ELR (cell line): ENCODE measurements around the gene CREB5.

Experiments
- DNase-seq: peaks from one replicate; pipeline ENCODE4 v3.0.0-alpha.2; 2015; ENCODE audit warnings: low read depth

The CREB5 gene

DNA sequence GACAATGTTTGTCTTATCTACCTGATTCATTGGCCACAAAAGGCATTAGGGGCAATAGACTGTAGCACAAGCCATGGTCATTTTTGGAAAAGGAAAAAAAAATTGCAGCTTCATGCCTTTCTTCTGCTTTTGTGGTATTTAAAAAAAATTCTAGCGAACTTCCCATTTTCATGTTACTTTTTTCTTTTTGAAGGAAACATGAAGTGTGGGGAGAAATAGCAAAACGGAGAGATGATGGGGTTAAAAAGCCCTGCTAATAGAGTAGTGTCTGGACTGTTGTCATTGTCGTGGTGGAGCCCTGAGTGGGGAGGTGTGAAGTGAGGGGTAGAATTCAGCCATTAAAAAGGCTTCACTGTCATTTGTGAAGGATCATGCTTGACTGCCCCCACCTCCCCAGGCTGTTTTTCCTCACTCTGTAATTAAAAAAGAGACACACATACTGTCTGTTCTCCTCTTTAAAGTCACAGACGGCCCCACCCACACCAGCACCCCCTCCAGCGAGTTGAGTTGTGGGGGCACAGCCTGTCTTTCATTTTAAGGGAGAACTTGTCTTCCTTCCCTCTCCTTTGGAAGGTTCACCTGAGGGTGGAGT lies 272.4 kb downstream of the CREB5 start:
- DNase-seq = no peak

DNA sequence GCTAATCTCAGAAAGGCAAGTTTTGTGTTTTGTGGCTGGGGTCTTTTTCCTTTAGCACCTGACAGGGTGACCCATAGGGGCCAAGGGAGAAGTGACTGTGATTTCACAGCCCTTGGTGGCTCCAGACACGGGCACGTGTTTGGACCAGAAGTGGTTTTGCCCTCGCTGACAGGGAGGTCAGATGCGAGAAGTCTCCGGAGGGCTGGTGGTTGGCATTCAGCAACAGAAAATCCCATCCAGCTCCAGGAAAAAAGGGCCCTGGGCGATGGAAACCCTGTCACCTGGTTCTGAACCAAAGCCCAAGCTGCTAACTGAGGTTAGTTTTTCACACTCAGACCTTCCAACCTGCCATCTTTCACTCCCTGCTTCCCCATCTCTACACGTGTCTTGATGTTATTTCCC lies 272.9 kb downstream of the CREB5 start:
- no peak for DNase-seq

DNA sequence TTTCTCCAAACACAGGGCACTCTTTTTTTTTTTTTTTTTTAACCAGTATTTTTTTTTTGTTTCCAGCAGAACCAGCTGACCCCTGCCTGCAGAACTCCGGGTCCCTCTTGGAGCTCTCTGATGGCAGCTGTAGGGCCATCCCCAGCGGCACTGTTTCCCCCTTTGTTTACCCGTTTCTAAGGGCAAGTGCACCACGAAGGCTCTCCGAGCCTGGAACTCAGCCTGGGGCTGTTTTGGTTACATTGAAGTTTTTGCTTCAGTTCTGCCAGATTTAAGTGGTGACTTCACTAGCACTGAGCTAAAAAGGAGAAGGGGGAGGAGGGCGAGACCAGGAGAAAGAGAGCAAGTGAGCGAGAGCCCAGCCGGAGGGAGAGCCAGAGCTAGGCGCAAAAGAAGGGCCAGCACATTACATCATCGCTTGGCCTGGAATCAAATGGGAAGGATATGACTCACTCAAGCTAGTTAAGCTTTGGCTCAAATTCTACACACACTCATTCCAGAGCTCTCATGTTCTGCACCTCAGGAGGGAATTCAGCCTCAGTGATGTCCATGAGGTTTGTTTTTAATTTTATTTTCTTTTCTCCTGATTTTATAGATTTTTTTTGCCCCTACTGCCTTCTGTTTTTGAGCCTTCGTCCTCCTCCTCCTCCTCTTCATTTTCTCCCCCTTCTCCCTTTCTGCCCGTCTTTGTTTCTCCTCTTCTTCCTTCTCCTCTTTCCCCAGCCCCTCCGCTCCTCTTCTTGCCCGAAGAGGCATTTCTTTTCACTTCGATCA lies 273.5 kb downstream of the CREB5 start:
- peak; percentile 98 for DNase-seq

DNA sequence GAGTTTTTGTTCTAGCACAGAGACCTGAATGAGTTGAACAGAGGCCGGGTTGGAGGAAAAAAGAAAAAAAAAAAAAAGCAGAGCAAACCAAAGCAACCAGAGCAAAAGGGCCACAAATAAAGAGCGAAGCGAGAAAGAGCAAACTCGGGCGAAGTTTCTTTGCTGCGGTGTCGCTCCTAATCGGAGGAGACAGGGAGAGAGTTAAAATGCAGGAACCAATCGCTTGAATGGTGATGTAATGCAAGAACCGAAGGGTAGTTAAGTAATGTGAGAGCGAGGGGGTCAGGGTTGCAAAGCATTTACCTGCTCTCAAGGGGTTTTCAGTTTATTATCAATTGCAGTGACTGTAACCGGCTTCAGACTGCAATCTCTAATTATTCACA lies 274.1 kb downstream of the CREB5 start:
- DNase-seq = peak; percentile 81

DNA sequence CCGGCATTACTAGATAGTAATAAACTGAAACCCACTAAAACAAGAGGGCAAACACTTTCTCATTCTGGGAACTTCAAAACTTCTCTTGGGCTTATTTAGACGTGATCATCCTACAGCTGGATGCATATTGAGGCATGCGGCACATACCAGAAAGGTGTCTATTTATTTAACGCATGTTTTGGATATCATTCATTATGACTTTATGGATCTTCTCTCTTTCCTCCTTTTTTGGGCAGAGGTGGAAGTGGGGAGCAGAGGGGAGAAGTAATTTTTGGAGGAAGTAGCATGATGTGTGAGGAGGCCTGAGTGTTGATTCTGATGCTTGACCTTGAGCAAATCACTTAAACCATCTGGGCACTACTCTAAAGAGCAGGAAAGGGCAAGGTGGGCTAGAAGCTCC lies 275.2 kb downstream of the CREB5 start:
- peak; percentile 15 for DNase-seq

DNA sequence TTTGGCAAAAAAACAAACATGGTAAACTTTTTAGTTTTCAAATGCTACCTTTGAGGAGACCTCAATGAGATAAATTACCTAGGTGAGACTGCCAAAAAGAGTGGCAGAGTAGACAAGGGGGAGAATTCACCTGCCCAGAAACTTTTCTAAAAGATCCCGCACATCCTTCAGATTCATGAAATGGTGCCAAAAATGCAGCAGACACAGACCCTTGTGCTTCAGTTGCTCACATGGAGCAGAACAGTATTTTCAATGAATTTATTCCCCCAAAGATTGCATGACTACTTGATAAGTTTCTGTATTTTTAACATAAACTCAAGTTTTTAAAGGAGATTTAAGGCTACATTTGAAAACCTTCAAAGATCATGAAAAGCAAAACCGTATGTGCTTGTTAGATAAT lies 275.9 kb downstream of the CREB5 start:
- no peak for DNase-seq

DNA sequence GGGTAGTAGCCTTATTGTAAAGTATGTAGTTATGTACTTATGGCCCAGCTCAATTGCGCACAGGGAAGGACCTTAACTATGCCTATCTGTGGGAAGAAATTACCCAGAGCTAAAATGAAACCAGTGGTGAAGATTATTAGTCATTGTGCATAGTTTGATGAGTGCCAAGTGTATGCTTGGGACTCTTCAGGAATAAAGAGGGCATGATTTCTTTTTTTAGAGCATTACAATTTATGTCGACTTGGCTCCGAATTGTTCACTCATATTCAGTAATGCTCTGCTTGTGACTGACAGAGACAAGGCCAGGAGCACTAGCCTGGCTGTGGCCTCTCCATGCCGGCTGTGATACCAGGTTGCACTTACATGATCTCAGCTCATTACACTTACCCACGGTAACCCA lies 276.3 kb downstream of the CREB5 start:
- DNase-seq = peak; percentile 36

DNA sequence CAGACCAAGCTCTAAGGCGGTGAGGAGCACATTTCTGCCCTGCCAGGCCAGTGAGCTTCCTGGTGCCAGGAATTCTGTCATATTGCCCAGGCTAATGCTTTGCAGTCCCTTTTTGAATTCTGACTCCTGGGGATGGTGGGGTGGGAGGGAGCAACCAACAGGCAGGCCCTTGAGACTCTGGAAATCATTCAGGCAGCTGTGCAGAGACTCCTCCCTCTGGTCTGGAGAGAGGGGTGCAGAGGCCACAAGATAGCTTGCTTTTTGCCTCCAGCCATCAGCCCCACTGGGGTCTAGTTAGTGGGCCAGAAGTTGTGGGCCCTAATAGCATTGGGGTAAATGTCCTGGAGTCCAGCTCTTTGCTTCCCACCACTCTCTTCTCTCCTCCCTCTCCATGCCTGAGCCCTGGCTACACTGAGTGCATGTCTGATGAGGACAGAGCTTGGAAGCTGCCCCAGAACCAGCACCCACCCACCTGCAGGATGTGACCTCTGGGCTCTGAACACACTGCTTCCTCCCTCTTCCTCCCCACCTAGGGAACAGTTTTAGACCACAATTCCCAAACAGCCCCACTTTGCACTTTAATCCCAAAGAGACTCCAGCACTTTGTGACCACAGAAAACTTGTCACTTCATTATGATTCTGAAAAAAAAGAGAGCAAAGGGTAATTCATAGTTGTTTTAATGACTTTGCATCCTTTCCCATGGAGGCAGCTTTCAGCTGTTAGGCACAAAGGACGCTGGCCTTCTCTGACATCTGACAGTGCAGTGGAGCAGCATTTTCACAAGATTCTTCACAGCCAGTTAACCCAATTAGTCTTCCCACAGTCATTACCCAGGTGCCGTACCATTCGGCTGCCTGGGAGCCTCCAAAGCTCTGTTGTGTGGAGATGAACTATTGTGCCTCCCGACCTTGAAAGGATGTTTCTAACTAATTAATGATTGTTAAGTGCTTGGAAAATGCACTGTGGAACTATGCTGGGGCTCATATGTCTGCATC lies 283.3 kb downstream of the CREB5 start:
- DNase-seq = no peak

DNA sequence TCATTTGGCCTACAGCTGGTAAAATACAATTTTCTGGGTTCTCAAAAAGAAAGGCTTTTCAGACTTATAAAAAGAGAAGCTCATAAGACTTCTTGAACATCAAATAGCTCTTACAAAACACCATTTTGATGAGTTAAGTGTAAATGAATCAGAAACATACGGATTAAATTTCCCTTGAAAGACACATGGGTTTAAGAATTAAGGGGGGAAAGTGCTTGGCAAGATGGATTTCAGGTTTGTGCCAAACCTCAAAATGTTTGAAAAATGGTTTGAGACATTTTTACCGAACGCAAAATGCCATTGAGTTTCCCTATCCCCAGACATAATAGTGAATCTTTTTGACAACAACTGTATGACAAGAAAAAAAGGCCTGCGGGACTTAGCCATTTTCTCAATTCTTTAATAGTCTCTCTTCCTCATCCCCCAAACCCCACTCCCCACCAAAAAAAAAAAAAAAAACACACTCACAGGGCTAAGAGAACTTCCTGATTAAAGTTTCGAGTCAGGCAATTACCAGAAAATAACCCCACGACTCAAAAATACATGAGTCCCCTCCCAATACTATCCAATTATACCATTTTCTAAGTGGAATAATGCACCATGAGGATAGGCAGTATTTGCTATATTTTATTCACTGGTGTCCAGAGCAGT lies 285.7 kb downstream of the CREB5 start:
- no peak for DNase-seq

DNA sequence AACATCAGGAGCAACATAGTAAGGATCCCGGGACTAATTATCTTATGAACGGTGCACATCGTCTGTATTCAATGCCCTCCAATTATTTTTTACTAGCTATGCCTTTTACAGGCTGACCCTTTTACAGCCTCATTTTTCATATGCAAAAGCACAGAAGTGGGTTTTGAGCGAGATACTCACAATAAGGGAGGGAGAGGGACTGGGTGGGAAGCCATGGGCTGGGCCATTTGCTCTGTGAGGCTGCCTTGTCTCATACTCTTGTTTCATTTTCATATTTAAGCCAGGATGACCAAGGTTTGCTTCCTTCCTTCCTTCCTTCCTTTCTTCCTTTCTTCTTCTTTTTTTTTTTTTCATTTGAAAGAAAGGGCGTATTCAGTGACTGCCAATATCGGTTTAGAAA lies 286.5 kb downstream of the CREB5 start:
- no peak for DNase-seq

DNA sequence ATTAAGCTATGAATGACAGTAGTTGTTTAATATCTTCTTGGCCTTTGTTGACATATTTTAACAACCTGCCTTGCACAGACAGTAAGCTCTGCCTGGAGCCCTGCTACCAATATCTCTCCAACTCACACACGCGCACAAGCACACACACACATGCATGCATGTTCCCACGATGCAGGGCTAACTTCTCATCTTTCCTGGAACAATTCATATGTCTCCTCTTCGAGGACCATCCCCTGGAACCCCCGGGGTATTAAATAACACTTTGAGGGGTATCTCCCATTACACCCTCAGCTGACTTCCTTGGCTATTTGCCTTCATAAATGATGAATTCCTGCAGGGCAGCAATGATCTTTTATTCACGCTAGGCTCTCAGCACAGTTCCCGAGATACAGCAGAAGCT lies 287.8 kb downstream of the CREB5 start:
- DNase-seq = no peak

DNA sequence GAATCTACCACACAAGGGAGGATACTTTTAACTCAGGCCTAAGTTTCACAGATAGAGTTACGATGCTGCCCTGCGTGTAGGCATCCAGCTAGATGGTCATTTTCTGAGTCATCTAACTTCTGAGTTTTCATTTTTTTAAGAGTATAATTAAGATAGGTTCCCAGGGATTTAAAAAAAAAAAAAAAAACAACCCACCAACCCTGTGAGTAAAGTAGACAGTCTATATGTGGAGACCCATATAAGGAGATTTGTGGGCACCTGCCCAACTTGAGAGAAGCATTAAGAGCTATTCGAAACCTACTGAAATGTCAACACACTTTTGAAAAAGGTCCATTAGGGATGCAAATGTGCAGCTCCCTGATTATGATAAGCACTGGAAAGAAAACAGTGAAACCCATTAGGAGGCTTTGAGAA lies 288.5 kb downstream of the CREB5 start:
- no peak for DNase-seq

DNA sequence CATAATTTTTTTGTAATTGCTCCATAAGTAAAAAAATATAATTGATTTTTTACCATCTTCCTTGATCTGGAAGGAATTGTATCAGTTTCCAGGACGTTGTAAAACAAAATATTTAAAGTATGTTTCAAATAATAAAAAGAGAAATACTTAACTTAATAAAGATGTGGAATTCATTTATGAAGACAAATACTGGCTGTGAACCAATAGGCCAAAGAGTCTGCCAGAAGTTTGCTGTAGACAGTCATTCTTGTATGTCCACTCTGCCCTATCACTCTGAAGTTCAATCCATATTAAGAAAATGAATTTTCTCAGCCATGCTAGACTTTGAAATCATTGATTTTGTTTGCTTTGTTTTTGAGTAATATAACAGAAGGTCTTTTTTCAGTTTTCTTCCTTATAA lies 289.4 kb downstream of the CREB5 start:
- no peak for DNase-seq

DNA sequence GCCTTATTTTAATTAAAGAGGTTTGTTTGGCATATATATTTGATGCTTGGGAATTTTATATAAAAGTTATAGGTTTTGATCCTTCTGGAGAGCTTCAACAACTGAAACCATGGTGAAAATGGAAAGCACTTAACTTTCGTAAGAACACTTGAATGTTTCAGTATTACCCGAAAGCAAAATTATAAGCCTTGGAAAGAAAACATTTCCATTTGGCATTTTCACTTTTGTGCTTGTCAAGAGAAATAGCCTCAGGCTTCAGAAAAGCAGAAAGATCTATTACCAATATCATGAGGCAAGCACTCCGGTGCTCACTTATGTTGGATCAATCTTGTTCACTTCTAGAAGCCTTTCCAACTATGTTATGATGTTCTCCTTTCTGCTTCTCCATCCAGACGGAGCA lies 289.9 kb downstream of the CREB5 start:
- no peak for DNase-seq

DNA sequence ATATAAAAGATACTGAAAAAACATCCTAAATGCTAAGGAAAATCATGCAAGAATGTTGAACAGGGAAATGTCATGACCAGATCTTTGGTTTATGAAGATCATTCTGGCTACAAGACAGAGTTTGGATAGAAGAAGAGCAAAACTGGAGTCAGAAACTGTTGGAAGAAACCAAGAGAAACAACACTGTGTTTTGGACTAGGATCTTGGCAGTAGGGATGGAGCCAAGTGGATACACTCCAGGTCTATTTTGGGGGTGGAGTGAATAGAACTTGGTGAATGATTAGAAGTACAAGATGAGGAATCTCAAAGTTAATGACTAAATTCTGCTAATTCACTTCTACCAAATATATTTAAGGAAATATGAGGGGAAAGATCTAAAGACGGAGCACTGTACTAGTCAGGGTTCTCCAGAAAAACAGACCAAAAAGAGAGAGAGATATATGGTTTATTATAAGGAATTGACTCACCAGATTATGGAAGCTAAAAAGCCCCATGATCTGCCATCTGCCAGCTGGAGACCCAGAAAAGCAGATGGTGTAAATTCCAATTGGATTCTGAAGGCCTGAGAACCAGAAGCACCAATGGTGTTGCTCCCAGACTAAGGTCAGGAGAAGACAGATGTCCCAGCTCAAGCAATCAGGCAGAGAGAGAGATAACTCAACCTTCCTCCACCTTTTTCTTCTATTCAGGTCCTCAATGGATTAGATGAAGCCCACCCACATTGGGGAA lies 290.9 kb downstream of the CREB5 start:
- DNase-seq = no peak

DNA sequence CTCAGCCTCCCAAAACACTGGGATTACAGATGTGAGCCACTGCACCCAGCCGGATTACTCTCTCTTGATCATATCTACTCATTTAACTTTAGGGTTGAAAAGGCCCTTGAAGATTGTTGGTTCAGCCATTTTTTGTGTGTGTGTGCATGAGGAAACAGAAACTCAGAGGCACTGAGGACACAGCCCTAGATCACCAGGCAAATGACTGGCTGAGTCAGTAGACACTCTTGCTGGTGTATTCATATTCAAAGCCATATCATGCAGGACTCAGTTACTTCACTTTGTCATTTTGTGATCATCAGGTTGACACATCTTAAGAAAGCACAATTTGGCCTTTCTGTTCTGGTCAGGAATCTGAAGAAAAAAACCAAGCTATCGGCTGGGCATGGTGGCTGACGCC lies 292.4 kb downstream of the CREB5 start:
- no peak for DNase-seq

DNA sequence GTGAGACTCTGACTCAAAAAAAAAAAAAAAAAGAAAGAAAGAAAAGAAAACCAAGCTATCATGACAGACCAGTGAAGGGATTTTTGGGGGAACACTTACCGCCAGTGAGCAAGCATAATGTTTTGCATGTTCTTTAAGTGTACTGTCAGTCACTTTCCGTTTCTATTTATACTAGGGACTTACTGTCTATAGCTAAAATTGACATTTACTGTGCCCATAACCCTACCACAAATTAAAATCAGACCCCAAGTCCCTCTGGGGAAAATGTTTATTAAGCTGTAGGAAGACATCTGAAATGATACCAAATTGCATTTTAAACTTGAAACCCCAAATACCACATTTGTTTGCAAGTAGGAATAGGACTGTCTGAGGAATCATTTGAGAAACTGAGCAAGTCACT lies 293.0 kb downstream of the CREB5 start:
- no peak for DNase-seq

DNA sequence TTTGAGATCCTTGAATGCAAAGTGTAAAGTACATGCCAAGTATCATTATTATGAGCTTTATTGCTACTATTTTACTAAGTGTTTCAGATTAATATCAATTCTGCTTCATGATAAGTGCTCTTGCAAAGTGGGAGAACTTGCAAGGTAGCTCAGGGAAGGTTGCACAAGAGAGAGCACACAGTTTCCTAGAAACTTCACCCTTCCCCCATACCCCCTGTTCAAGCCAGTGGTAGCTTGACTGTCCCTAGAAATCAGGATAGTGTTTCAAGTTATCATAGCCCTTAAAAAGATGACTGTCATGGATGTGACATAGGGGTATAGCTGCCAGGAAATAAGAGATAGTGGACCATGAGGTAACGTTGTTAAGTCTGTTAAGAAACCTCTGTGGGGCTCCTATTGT lies 294.3 kb downstream of the CREB5 start:
- no peak for DNase-seq

DNA sequence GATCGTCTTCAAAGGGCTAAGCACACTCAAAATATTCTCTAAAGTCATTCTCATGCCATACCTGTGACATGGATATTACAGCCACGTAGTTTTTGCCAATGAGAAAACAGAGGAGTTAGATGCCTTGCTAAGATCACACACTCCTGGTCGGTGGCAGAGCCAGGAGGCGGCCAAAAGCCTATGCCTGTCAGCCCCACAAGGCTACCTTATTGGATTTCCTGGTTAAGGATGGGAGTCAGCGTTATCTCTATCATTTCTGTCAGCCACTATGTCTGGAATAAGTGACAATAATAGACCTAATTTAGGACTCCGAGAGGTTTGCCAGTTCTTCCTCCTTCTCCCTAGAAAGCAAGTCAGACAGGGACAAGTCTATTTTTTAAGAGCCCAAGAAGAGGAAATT lies 295.0 kb downstream of the CREB5 start:
- DNase-seq = no peak

DNA sequence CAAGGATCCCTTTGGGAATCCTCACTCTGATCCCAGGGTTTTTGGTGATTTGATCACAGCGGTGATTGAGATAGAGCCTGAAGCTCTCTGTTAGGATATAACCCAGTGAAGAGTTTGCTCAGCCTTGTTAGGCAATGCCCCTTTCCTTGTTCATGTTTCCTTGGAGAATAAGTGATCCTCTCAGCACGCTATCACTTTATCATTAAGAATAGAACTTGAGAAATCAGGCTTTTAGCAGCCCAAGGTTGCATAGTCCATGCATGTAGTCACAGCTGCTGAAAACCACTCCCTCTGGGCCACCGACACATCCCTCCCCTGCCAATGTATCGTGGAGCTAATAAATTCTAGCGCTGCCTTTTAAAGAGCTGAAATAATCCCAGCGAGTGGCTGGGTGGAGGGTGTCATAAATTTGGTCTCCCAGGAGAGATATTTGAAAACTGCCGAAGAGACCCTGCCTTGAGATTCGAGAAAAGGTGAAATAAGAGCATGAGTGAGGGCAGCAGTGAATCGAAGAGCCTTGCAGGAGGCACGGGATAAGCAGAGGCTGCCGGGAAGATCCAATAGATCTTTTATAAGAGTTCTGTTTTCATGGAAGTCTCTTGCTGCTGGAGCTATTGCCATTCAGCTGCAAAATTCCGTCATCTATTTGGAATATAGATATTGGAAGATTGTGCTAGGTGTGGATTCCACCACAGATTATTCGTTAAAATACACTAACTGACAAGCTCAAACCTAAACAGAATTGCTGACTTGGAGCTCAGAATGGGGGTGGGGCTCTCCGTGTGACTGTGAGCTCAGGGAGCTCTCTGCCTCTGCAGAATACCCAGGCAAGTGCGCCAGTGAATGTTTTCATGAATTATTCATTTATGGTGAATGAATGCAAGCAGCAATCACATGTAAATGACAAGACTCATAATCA lies 296.0 kb downstream of the CREB5 start:
- no peak for DNase-seq

DNA sequence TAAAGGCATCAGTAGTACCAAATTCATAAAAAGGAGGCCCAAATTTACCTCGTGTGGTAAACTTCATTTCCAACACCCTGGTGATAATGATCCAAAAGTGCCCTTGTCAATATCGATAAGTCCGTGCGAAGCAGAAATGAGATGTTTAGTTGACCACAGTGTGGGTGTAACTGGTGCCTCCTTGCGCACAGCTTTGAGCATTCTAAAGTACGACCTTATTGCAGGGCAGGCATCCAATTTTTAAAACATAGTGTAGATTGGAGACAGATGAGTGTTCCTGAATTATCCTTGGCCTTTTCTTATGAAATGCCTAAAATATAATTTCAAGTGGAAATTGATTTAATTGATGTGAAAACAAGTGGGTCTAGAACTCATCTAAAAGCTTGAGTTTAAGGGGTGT lies 297.4 kb downstream of the CREB5 start:
- DNase-seq = no peak
